HepG2 (cell line): ENCODE results near the gene BSG. TPM values are rescaled to one million over a fixed set of nuclear protein-coding genes. Genes with fewer than 3 reads are reported as not detected.

Experiments used
- ATF2 ChIP-seq: sonication (generic); formaldehyde crosslinking; IDR thresholded peaks from 2 replicates; pipeline ENCODE4 v1.4.0; 2020; ENCODE audit warnings: missing genetic modification reagents
- BORCS8-MEF2B ChIP-seq: sonication (generic); formaldehyde crosslinking; IDR thresholded peaks from 2 replicates; pipeline ENCODE4 v1.8.0; 2022; ENCODE audit warnings: mild to moderate bottlenecking, missing genetic modification reagents
- CBFB ChIP-seq: sonication (generic); formaldehyde crosslinking; IDR thresholded peaks from 2 replicates; pipeline ENCODE4 v1.4.0; 2020; ENCODE audit warnings: missing genetic modification reagents
- CHD2 ChIP-seq: IDR thresholded peaks from 2 replicates; pipeline ENCODE4 v1.6.1; 2011; ENCODE audit warnings: low read depth, low read length, improper control_type of control experiment
- GABPB1 ChIP-seq: IDR thresholded peaks from 2 replicates; pipeline ENCODE4 v1.6.1; 2016; ENCODE audit warnings: mild to moderate bottlenecking, missing genetic modification reagents, moderate library complexity, missing compliant biosample characterization
- HNRNPLL ChIP-seq: fragments of 200-400 bp; formaldehyde crosslinking; IDR thresholded peaks from 2 replicates; pipeline ENCODE4 v1.6.1; 2017; ENCODE audit warnings: mild to moderate bottlenecking, low read depth, low read length; ENCODE audit not compliant: poor library complexity, severe bottlenecking
- HOXA3 ChIP-seq: sonication (generic); formaldehyde crosslinking; IDR thresholded peaks from 2 replicates; pipeline ENCODE4 v1.5.0; 2020; ENCODE audit warnings: missing genetic modification reagents
- IKZF4 ChIP-seq: sonication (generic); formaldehyde crosslinking; IDR thresholded peaks from 2 replicates; pipeline ENCODE4 v1.5.1; 2020; ENCODE audit warnings: borderline replicate concordance, mild to moderate bottlenecking, low read depth, missing genetic modification reagents; ENCODE audit errors: not compliant biosample characterization
- NFKB2 ChIP-seq: sonication (generic); formaldehyde crosslinking; IDR thresholded peaks from 2 replicates; pipeline ENCODE4 v1.4.0; 2020; ENCODE audit warnings: missing genetic modification reagents, borderline replicate concordance
- NKX3-1 ChIP-seq: sonication (generic); formaldehyde crosslinking; IDR thresholded peaks from 2 replicates; pipeline ENCODE4 v1.5.0; 2020; ENCODE audit warnings: missing genetic modification reagents
- RFXAP ChIP-seq: sonication (generic); formaldehyde crosslinking; IDR thresholded peaks from 2 replicates; pipeline ENCODE4 v1.4.0; 2020; ENCODE audit warnings: missing genetic modification reagents, borderline replicate concordance
- RXRA ChIP-seq: sonication (generic); formaldehyde crosslinking; IDR thresholded peaks from 2 replicates; pipeline ENCODE4 v1.5.1; 2020; ENCODE audit warnings: missing genetic modification reagents
- SMAD9 ChIP-seq: sonication (generic); formaldehyde crosslinking; IDR thresholded peaks from 2 replicates; pipeline ENCODE4 v1.5.1; 2020; ENCODE audit warnings: mild to moderate bottlenecking, missing genetic modification reagents
- ZBTB46 ChIP-seq: sonication (generic); formaldehyde crosslinking; IDR thresholded peaks from 2 replicates; pipeline ENCODE4 v1.4.0; 2020; ENCODE audit warnings: mild to moderate bottlenecking, missing genetic modification reagents, borderline replicate concordance
- ZNF274 ChIP-seq: sonication (generic); formaldehyde crosslinking; IDR thresholded peaks from 2 replicates; pipeline ENCODE4 v1.5.1; 2020; ENCODE audit warnings: mild to moderate bottlenecking, missing genetic modification reagents
- ZNF280B ChIP-seq: sonication (generic); formaldehyde crosslinking; IDR thresholded peaks from 2 replicates; pipeline ENCODE4 v1.5.0; 2020; ENCODE audit warnings: missing genetic modification reagents, mild to moderate bottlenecking, borderline replicate concordance
- ZNF503 ChIP-seq: sonication (generic); formaldehyde crosslinking; IDR thresholded peaks from 2 replicates; pipeline ENCODE4 v1.4.0; 2020; ENCODE audit warnings: missing genetic modification reagents
- ZNF564 ChIP-seq: sonication (generic); formaldehyde crosslinking; IDR thresholded peaks from 2 replicates; pipeline ENCODE4 v1.8.1; 2023; ENCODE audit warnings: mild to moderate bottlenecking, missing genetic modification reagents
- ZNF567 ChIP-seq: sonication (generic); formaldehyde crosslinking; IDR thresholded peaks from 2 replicates; pipeline ENCODE4 v1.8.1; 2023; ENCODE audit warnings: mild to moderate bottlenecking, missing genetic modification reagents, borderline replicate concordance
- ZNF674 ChIP-seq: sonication (generic); formaldehyde crosslinking; IDR thresholded peaks from 2 replicates; pipeline ENCODE4 v1.5.0; 2020; ENCODE audit warnings: low read depth, mild to moderate bottlenecking, missing genetic modification reagents
- ZNF766 ChIP-seq: sonication (generic); formaldehyde crosslinking; IDR thresholded peaks from 2 replicates; pipeline ENCODE4 v1.5.0; 2020; ENCODE audit warnings: missing genetic modification reagents, borderline replicate concordance
- ZNF772 ChIP-seq: sonication (generic); formaldehyde crosslinking; IDR thresholded peaks from 2 replicates; pipeline ENCODE4 v1.5.0; 2020; ENCODE audit warnings: mild to moderate bottlenecking, missing genetic modification reagents
- ZSCAN20 ChIP-seq: sonication (generic); formaldehyde crosslinking; IDR thresholded peaks from 2 replicates; pipeline ENCODE4 v1.4.0; 2020; ENCODE audit warnings: missing genetic modification reagents, mild to moderate bottlenecking, borderline replicate concordance
- polyA plus RNA-seq, 8 experiments: library from polyadenylated mRNA; depleted of rRNA in 3 of 8; stranded (reverse) in 7 of 8; unstranded in 1 of 8; fragments of >200 nt; fragmentation: Illumina TruSeq in 4 of 8; extraction: Trizol in 4 of 8; gene quantifications; 2 replicates each; pipeline versions ENCODE4 v1.2.1 to v1.2.3, GENCODE V29; 2011 to 2016; ENCODE audit warnings: low read depth in 4 of 8, missing spikeins in 1 of 8, mixed read lengths in 1 of 8; ENCODE audit not compliant: insufficient read depth in 1 of 8
- total RNA-seq, 5 experiments: library from RNA; depleted of rRNA; stranded (reverse); fragments of >200 nt; fragmentation: Illumina TruSeq; extraction: Trizol; gene quantifications; 2 replicates each; pipeline ENCODE4 v1.2.3, GENCODE V29; 2016; ENCODE audit warnings: low read depth in 1 of 5

BSG gene
- total and polyA plus RNA-seq, 2 of the 13 experiments (the other 11 are each of a cell fraction or from before 2014, with no cell fraction given), result 309 to 754 TPM

- TF ChIP-seq GABPB1 (CRISPR knock-in tag) (peak; percentile 36; the same call in 1 of the 2 replicates), ZNF772 (CRISPR knock-in tag) (0 out of 2 replicates have a peak, but pooled peaks have one; percentile 48), NKX3-1 (CRISPR knock-in tag) (0 out of 2 replicates have a peak, but pooled peaks have one; percentile 19), ZNF280B (CRISPR knock-in tag) (peak; percentile 80; the same call in 1 of the 2 replicates), ZNF274 (CRISPR knock-in tag) (0 out of 2 replicates have a peak, but pooled peaks have one; percentile 45), HOXA3 (peak; percentile 35; the same call in 1 of the 2 replicates), ZNF564 (0 out of 2 replicates have a peak, but pooled peaks have one; percentile 32), ZNF766 (0 out of 2 replicates have a peak, but pooled peaks have one; percentile 34), NFKB2 (CRISPR knock-in tag) (peak; percentile 58; the same call in 1 of the 2 replicates), RXRA (peak; percentile 47; the same call in 1 of the 2 replicates), IKZF4 (CRISPR knock-in tag) (peak; percentile 81), ATF2 (CRISPR knock-in tag) (no peak), ZNF674 (no peak), ZBTB46 (CRISPR knock-in tag) (no peak), ZSCAN20 (0 out of 2 replicates have a peak, but pooled peaks have one; percentile 20), HNRNPLL (peak; percentile 22), CHD2 (0 out of 2 replicates have a peak, but pooled peaks have one; percentile 15), RFXAP (CRISPR knock-in tag) (0 out of 2 replicates have a peak, but pooled peaks have one; percentile 45), ZNF567 (CRISPR knock-in tag) (no peak), CBFB (CRISPR knock-in tag) (peak; percentile 48; the same call in 1 of the 2 replicates), SMAD9 (peak; percentile 31; the same call in 1 of the 2 replicates), ZNF503 (CRISPR knock-in tag) (peak; percentile 52; the same call in 1 of the 2 replicates), BORCS8-MEF2B (CRISPR knock-in tag) (peak; percentile 52; the same call in 1 of the 2 replicates)
Measured at GRCh38 chr19:570937-571565, 1.3 kb upstream of the BSG start (continued).
